Iris pigment epithelial cell (primary cell): ENCODE measurements around the gene ERICH6.
A peak's percentile ranks its signal among the peaks of the same experiment; 100 is the strongest.

Experiments
- DNase-seq: peaks from one replicate; pipeline ENCODE4 v3.0.0-alpha.2; 2011; ENCODE audit warnings: low read depth

The ERICH6 gene

DNA sequence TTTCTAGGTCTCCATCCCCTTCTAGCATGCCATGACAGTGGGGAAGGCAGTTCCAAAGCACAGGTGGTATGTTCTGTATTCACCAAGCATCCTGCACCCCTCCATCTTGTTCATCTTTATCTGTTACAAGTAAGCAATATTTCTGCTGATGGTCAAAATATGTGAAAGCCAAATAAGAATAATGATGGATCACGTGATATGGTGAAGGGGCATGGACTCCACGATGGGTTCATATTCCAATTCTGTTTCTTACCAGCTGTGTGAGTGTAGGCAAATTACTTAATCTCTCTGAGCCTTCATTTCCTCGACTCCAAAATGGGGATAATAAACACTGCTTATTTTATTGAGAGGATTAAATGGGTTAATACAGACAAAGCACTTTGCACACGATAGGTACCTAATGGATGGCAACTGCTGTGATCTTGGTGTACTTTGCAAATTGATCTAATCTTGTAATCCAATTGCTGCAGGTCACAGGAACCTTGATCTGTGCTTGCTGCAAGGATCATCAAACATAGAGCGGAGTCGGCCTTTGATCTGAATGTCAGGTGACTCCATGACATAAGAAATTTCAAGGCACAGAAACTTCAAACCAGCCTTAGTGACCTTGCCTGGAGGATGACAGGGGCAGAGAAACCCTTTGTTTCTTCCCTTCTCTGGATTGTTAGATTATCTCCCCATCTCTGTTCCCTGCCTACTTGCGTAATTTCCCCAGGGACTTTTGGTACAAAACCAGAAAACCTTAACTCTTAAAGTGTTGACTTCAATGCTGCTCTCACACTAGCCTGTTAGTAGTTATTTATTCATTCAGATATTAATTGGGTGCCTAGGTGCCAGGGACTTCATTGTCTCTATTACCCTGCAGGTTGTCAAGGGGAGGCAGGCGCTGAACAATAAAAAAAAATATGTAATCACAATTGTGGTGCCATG lies 33.4 kb upstream of the ERICH6 start:
- no peak for DNase-seq

DNA sequence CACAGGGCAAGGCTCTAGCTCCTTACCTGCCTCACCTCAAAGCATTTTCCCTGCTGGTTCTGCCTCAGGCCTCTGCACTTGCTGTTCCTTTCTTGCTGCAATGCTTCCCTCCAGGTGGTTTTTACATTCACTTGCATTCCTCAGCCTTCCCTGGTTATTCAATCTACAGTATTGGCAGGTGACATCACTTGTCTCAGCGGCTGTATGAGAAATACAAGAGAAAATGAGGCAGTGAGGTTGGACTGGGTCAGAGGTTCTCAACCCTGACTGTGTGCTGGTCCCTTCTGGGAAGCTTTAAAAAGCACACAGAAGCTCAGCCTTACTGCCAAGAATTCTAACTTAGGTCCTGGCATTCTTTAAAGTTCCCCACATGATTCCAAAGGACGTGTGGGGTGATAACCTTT lies 32.6 kb upstream of the ERICH6 start:
- no peak for DNase-seq

DNA sequence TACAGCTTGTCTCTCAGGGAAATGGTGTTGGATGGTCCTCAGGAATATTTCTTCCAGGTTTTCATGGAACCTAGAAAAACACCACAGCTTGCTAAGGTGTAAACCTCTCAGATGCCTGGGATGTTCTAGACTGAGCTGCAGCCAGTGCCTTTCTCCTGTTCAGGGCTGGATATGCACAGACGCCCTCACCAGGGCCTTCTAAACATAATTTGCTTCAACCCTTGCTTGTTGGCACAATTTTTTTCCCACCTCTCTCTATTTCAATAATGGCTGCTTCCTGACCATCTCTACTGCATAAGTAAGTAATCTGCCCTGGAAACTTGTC lies 31.0 kb upstream of the ERICH6 start:
- DNase-seq, result no peak

DNA sequence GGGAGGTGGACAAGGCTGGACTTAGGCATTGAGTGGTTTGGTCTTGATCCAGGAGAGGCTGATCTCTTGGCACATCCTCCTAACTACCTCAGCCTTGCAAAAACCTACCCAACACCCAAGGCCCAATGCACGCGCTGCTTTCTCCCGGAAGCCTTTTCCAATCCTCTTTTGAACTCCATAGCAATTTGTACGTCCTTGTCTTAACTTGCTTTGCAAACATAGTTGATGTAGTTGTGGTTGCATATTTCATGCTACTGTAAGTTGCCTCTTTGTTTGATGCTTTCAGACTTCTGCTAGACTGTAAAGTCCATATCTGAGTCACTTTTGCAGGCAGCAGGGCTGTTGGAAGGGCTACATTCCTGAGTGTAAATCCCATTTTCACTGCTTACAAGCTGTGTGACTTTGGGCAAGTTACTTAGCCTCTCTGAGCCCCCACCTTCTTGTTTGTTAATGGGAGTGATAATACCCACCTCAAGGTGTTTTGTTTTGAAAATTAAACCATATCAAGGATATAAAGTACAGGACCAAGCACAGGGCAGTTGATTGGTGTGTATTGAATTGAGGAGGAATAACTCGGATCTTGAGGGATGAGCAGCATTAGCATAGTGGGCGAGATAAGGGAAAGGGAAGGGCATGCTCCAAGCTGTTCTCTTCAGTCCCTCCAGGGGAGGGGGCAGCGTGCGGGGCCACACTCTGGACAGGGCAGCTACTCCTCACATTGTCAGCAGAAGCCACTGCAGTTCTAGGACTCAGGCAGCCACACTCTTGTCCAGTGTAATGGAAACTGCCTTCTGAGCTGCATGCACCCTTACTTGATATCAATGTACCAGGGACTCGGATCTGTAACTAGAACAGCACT lies 30.4 kb upstream of the ERICH6 start:
- no peak for DNase-seq

DNA sequence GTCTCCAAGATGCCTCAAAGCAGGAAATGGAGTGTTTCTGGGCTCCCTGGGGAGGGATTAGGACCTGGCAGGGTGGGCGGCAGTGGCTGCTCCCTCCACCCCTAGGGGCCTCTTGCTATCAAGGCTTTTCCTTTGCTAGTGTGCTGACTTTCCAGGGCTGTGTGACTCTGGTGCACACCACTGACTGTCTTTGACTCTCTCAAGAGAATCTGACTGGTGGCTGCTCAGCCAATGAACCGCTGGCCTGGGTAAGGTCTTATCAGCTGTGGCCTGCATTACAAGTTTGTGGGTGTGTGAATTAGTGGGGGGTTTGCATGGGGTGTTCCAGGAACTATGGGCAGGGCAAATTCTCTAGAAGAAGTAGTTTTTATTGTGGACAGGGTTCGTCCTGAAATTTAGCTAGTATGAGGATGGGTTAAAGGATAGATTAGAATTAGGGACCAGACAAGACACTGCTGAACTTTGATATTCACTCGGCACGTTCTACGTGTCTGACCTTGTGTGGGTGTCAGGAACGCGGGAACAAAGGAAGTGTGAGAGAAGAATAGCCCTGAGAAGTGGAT lies 29.7 kb upstream of the ERICH6 start:
- no peak for DNase-seq

DNA sequence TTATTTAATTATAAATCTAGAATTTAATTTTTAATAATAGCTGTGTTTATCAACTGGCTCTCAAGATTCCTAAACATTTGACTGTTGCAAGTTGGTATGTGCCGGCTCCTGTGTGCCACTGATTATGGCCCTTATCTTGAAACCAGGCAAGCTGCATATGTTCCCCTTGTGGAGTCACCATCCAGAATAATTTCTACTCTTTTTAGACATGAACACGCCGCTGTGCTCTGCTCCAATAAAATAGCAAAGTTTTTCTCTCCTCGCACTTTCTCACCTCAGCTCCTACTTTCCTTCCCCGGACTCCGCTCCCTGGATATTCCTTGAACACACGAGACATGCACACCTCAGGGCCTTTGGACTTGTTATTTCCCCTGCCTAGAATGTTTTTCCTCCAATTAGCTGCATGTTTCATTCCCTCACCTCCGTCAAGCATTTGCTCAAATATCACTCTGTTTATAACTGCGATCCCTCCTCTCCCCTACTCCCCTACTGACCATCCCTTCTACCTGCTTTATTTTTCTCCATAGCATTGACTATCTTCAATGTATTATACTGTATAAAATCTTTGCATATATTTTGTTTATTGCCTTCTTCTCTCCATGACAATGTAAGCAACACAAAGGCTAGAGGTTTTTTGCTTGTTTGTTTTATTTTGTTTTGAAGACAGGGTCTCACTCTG lies 26.1 kb upstream of the ERICH6 start:
- DNase-seq, result no peak

DNA sequence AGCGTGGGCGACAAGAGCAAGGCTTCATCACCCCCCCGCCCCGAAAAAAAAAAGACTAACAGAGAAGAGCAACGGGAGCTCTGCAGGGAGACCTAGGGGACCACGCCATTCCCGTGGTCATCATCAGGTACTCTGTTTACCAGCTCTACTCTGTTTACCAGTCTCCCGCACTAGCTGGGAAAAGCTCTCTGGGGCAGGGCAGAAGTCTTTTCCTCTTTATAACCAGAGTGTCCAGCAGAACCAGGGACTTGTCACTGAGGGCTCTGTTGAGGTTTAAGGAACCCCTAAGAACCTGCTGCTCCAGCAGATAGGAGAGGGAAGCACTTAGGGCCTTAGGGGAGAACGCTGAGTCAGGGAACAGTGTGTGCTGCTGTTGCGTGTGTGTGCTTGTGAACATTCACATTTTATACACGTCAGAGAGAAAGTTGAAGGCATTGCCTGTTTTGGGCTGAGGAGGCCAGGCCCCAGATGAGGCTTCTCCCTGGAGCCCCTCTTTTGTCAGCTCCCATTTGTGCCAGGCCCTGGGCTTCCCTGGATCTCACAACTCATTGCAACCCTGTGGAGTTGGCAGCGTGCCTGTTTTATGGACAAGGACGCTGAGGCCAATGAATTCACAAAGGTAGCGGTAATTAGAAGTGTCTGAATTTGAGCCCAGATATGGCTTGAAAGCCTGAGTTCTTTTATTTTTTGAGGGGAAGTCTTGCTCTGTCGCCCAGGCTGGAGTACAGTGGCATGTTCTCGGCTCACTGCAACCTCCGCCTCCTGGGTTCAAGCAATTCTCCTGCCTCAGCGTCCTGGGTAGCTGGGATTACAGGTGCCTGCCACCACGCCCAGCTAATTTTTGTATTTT lies 24.2 kb upstream of the ERICH6 start:
- DNase-seq, result no peak

DNA sequence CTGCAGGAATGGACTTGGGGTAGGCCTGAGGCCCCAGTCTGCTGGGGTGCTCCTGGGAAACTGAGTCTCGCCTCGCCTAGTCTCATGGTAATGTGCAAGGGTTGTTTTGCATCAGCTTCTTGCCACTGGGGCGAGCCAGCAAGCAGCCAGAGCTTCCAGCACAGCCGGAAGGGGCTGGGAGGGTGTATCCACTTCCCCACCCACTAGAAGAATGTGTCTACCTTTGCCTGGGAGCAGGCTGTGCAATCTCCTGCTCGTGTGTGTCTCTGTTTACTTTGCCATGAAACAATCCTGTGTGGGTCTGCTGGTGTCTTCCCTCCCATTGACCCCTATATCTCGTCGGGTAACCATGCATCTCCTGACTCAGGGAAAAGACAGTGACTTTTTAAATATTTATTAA lies 21.8 kb upstream of the ERICH6 start:
- DNase-seq, result no peak

DNA sequence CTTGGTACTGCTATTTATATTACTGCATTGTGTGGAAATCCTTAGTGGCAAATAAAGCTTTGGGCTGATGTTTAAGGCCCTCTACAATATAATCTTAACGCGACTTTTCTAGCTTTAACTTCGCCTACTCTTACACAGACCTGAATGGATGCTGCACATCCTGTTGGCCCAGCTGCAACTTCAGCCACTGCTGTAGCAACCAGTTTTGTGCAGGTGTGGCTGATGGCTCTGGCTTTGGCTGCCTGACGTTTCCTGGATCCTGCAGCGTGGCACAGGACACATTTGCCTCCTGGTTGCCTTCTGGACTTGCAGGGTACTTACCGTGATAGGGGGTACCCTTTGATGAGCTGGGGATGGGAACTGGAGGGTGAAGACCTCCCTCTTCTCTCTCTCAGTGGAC lies 20.2 kb upstream of the ERICH6 start:
- no peak for DNase-seq

DNA sequence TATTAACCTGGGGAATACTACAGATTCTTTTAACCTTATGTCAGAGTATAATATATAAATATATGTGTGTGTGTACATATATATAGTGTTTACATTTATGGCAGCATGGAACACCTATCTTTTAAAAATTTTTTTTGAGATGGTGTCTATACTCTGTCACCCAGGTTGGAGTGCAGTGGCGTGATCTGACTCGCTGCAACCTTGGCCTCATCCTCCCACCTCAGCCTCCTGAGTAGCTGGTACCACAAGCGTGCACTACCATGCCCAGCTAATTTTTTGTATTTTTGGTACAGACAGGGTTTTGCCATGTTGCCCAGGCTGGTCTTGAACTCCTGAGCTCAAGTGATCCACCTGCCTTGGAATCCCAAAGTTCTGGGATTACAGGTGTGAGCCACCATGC lies 18.5 kb upstream of the ERICH6 start:
- DNase-seq, result no peak

DNA sequence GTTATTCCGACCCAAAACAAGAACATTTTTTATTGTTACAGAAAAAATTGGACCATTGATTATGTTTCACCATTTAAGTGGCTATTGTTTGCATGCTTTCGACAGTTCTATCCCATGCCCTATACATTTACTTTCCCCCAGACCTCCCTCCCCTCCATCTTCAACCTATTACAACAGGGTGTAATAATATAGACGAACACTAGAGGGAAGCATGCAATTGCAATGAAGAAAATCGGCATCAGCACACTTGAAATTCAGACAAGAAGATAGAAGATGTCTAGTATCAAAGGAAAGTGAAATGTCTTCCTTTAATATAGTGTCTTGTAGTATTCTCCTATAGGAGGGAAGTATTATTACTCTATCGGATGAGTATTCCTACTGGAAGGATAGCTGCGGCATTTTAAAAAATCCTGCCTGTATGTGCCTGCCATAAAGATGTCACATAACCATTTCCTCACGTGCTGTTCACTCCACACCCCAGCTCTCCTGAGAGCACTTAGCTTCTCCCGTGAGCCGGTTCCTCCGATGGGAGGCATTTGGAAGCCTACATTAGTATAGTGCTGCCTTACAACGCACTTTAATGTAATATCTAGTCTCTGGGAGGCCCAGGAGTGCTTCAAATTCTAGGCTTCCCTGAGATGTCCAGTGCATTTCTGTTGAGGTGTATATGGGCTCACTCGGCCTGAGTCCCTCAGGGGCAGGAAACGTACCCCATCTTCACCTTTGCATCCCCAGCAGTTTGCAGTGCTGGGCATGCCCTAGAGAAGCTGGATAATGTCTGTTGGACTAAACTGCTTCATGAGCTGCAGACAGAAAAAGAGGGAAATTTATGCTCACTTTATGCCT lies 17.8 kb upstream of the ERICH6 start:
- peak; percentile 64 for DNase-seq

DNA sequence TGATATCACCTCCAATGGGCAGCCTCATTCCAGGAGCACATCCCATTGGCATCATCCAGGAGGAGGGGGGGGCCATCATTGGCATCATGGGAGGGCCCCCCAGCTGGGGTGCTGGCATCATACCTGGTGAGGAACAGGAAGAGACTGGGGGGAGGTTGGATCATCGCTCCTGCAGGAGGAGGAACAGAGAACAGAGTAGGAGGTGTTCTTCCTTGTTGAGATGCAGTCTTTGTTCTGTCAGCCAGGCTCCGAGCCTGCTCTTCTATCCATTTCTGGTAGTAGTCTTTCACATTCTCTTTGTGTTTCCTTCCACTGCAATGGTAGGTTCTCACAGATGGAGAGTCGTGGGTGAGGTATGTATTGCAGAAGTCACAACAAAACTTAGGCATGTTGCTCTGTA lies 16.7 kb upstream of the ERICH6 start:
- no peak for DNase-seq

DNA sequence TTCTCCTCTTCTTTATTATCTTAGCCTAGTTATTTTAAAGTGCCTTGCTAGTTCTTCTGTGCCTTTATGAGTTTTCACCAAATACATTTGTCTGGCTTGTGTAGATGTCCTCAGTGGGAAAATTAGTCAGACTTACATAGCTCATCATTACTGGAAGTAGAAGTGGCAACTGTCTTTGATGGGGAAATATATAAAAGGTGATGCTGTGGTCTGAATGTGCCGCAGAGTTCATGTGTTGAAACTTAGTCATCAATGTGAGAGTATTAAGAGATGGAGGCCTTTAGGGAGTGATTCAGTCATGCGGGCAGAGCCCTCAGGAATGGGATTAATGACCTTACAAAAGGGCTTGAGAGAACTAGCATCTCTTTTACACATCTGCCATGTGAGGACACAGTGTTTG lies 6.4 kb upstream of the ERICH6 start:
- DNase-seq, result no peak

DNA sequence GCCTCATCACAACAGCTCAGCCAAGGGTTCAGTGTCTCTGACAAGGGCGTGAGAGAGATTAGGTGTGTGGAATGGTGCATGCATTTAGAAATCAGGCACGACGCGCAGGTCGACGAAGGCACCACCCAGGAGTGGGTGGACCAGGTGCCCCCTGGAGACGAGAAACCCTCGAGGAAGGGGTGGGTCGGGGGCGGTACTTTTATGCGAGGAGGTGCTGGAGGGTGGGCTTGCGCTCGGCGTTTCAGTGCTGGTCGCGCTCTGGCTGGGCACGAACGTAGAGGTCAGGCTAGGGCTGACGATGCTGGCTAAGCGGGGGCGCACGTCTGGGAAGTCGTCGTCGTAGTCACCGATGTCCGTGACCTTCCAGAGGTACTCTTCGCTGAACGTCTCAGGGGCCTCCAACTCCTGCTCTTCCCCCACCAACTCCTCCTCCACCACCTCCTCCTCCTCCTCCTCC lies 393 bp downstream of the ERICH6 start:
- no peak for DNase-seq

DNA sequence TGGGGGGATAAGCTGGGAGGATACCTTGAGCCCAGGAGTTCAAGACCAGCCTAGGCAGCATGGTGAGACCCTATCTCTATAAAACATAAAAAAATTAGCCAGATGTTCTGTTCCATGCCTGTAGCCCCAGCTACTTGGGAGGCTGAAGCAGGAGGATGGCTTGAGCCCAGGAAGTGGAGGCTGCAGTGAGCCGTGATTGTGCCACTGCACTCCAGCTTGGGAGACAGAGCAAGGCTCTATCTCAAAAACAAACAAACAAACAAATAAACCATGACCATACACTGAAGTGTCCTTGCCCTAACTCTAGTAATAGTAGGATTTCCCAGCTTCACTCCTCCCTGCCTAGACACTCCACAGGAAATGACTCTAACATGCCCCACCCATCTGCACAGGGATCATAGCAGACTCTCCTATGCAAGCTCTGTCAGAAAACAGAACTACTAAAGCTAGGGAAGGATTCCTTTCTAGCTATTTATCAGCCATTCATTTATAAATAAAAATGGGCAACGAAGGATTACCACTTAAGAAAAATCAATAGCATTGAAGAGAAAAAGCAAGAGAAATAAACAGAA lies 4.6 kb downstream of the ERICH6 start:
- DNase-seq, result peak; percentile 71

DNA sequence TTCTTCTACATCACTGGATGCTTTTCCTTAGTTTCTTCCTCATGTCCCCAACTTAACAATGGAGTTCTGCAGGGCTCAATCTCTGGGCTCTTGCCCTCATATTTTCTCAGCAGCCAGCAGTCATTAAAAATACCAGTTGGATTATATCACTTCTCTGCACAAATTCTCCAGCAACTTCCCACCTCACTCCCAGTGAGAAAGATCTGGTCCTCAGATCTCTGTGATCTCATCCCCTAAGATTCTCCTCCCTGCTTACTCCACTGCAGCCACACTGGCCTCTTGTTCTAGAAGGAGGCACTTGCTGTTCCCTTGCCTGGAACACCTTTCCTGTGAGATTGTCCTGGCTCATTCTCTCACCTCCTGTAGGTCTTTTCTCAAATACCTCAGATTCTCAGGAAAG lies 6.1 kb downstream of the ERICH6 start:
- DNase-seq, result peak; percentile 21

DNA sequence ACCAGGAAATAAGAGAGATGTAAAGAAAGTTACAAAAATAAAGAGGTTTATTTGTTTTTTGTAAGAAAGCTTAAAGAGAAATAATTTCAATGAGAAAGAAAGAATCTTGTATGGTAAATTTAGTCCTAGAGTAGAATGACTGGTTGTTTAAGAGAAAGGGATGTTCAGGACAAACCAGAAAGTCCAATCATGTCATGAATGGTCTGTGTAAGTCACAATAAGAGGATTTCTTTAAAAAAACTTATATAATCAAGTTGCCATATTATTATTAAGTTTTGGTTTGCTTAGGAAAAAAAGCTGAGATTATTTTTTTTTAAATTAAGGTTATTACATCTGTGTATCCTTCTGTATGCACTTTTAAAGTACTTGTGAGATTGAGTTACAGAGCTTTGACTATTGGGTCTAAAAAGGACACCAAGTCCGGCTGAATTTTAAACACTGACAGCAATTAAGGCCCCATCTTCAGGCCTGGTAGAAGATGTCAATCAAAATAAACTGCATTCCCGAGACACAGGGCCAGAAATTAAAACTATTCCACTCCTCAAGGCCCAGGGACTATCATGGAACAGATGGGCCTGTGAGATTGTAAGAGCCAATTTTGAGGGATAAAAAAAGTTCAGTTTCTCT lies 12.2 kb downstream of the ERICH6 start:
- DNase-seq, result no peak

DNA sequence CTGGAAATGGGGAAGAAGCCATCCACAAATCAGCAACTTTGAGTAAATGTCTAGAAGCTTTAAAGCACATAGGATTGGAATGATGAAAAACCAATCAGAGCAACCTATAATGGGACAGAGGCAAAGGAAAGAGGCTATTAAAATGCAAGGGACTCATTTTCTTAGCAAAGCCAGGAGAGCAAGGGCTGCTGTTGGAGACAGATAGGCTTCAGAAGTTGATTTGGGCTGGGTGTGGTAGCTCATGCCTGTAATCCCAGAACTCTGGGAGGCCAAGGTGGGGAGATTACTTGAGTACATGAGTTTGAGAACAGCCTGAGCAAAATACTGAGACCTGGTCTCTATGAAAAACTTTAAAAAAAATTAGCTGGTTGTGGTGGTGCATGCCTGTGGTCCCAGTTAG lies 16.1 kb downstream of the ERICH6 start:
- no peak for DNase-seq

DNA sequence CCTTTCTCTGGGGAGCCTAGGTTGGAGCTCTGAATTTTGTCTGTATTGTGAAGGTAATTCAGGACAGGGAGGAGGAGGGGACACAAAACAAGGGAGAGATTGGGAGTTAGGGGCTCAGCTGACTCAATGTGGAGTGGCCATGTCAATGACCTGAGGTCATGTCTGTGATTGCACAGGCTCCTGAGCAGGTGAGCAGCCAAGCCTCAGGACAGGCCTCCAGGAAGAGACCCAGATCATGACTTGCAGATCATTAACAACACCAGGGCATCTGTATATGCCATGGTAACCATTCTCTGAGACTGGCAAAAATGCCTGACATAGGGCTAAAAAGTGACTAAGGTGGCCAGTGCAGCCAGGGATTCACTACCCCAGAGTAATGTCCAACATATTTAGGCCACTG lies 20.9 kb downstream of the ERICH6 start:
- no peak for DNase-seq

DNA sequence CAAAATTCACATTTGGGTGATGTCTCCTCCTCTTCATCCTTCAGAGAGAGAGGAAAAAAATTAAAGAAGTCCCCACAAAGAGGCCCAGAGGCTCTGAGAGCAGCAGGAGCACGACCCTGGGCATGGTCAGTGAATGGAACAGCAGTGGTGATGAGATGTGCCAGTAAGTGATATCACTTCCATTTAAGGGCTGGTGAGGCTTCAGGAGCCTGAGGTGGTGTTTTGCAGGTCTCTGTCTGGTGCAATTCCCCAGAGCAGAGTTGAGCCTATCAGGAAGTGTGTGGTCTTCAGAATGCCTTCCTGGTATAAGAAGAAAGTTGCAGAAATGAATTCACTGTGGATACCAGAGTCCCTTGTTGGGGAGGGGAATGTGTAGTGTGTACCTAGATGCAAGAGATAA lies 21.4 kb downstream of the ERICH6 start:
- DNase-seq, result no peak
